ENCODE measurements around the gene MAP3K20.
"Not testable (repeated sequence)": the region's sequence is repeated elsewhere in the genome, so short reads cannot be mapped to it uniquely, and the experiment has no call there.

MAP3K20 gene

DNA sequence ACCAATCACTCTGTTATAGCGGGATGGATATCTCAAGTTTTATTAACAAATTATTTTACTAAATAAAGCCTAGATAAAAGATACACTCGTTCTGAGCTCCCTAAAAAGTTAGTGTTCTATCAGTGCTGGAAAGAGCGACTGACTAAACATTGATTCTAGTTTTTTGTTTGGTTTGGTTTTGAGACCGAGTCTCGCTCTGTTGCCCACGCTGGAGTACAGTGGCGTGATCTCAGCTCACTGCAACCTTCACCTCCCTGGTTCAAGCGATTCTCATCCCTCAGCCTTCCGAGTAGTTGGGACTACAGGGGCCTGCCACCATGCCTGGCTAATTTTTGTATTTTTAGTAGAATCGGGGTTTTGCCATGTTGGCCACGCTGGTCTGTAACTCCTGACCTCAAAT, 205.2 kb downstream of the MAP3K20 start:
- Mint-ChIP-seq H3K4me3 (no peak overlapping the region), H3K27me3 (peaks cover 2% of the 10 kb centered on the region), H3K9me3 (peaks cover 4% of the 10 kb centered on the region), H3K4me1 (ENCODE audit: low read depth) (peaks cover 13% of the 10 kb centered on the region), H3K27ac (no peak overlapping the region), H3K36me3 (ENCODE audit: low read depth) (no peaks in the 10 kb centered on the region)
- intact Hi-C loops (cut with micrococcal nuclease): no loop called here

DNA sequence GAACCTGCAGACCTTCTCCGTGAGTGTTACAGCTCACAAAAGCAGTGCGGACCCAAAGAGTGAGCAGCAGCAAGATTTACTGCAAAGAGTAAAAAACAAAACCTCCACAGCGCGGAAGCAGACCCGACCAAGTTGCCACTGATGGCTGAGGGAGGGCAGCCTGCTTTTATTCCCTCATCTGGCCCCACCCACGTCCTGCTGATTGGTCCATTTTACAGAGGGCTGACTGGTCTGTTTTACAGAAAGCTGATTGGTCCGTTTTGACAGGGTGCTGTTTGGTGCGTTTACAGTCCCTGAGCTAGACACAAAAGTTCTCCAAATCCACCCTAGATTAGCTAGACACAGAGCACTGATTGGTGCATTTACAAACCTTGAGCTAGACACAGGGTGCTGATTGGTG, 206.3 kb downstream of the MAP3K20 start:
- H3K4me3 Mint-ChIP-seq; H3K27ac Mint-ChIP-seq; intact Hi-C loops (cut with micrococcal nuclease); H3K9me3 Mint-ChIP-seq; H3K27me3 Mint-ChIP-seq; H3K36me3 Mint-ChIP-seq (ENCODE audit: low read depth): not testable (repeated sequence)
- H3K4me1 Mint-ChIP-seq (ENCODE audit: low read depth): peaks cover 13% of the 10 kb centered on the region

DNA sequence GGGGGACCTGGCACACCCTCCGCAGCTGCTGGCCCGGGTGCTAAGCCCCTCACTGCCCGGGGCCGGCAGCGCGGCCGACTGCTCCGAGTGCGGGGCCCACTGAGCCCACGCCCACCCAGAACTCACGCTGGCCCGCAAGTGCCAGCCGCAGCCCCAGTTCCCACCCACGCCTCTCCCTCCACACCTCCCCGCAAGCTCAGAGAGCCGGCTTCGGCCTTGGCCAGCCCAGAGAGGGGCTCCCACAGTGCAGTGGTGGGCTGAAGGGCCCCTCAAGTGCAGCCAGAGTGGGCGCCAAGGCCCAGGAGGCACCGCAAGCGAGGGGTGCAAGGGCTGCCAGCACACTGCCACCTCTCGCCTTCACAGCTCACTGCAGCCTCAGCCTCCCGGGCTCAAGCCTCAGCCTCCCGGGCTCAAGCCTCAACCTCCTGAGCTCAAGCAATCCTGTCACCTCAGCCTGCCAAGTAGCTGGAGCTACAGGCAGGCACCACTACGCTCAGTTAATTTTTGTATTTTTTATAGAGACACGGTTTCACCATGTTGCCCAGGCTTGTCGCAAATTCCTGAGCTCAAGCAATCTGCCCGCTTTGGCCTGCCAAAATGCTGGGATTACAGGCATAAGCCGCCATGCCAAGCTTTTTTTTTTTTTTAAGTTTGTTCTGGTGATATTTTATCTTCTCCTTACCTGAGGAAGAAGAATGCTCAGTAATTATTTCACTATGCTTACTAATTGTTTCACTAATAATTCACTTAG, 207.3 kb downstream of the MAP3K20 start:
- no peaks in the 10 kb centered on the region for H3K9me3 Mint-ChIP-seq
- intact Hi-C loops (cut with micrococcal nuclease): no loop called here
- no peak overlapping the region for H3K4me3 Mint-ChIP-seq
- H3K4me1 Mint-ChIP-seq (ENCODE audit: low read depth): peaks cover 13% of the 10 kb centered on the region
- H3K27ac Mint-ChIP-seq: no peak overlapping the region
- H3K27me3 Mint-ChIP-seq: peaks cover 2% of the 10 kb centered on the region
- no peaks in the 10 kb centered on the region for H3K36me3 Mint-ChIP-seq (ENCODE audit: low read depth)

DNA sequence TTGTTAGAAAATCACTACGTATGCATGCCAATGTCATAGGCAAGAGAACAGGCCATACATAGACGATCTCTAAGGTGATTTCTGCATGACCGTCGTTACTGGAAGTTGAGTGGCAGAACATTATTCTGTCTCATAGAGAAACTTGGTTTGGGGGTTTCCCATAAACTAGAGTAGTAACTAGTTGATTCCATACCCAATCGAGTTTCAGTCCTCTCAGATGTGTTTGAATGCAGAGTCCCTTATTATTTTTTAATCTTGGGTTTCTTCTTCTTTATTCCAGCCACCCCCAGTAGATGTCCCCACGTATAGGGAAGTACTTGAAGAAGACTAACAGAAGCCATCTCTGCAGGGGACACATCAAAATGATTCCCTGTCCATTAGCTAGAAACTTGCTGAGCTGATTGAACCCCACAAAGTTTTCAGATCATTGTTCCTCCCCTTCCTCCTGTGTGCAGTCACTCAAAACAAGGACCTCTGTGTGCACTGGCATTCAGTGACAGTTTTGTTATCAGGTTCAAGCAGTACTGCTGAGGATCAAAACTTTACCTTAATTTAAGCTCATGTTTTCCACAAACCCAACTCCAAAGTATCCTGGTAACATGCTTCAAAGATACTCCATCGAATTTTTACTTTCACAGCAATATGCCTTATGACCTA, 210.6 kb downstream of the MAP3K20 start:
- no peaks in the 10 kb centered on the region for H3K9me3 Mint-ChIP-seq
- H3K4me1 Mint-ChIP-seq (ENCODE audit: low read depth): no peaks in the 10 kb centered on the region
- H3K27me3 Mint-ChIP-seq: peaks cover 2% of the 10 kb centered on the region
- H3K36me3 Mint-ChIP-seq (ENCODE audit: low read depth): no peaks in the 10 kb centered on the region
- no peak overlapping the region for H3K4me3 Mint-ChIP-seq
- H3K27ac Mint-ChIP-seq: no peak overlapping the region
- intact Hi-C loops (cut with micrococcal nuclease): no loop called here

DNA sequence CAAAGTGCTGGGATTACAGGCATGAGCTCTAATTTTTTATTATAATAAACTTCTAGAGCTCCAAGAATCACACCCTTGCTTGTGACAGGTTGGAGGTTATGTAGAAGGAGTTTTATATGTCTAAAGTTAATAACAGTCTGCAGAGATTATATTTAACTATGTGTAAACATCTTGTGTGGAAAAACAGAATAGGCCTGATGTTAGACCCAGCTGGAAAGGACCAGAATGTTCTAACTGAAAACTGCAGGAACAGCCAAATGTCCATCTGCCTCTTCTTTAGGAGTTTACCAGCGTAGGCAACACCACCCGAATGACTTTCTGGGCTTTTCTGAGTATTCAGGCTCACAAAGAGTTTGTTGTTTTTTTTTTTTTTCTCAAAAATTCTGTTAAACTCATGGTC, 211.9 kb downstream of the MAP3K20 start:
- Mint-ChIP-seq H3K4me1 (ENCODE audit: low read depth) (no peaks in the 10 kb centered on the region), H3K27ac (no peak overlapping the region), H3K4me3 (no peak overlapping the region), H3K27me3 (no peaks in the 10 kb centered on the region), H3K36me3 (ENCODE audit: low read depth) (no peaks in the 10 kb centered on the region), H3K9me3 (no peaks in the 10 kb centered on the region)
- intact Hi-C loops (cut with micrococcal nuclease): no loop called here

DNA sequence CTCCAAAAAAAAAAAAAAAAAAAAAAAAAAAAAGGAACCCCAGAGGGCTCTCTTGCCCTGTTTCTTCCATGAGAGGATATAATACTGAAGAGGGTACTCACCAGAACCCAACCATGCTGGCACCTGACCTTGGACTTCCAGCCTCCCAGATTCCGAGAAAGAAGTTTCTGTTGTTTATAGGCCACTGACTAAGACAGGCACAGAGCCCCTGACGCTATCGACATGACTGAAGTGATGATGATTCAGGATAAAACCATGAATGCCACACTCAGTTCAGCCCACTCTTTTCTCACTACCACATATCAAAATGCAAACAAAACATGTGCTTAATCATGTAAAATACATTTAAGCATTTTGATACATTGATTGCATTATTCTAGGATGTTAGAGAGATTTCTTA, 212.9 kb downstream of the MAP3K20 start:
- Mint-ChIP-seq H3K4me1 (ENCODE audit: low read depth) (no peaks in the 10 kb centered on the region), H3K36me3 (ENCODE audit: low read depth) (no peaks in the 10 kb centered on the region), H3K27ac (no peak overlapping the region), H3K4me3 (no peak overlapping the region), H3K9me3 (no peaks in the 10 kb centered on the region), H3K27me3 (no peaks in the 10 kb centered on the region)
- intact Hi-C loops (cut with micrococcal nuclease): no loop called here

DNA sequence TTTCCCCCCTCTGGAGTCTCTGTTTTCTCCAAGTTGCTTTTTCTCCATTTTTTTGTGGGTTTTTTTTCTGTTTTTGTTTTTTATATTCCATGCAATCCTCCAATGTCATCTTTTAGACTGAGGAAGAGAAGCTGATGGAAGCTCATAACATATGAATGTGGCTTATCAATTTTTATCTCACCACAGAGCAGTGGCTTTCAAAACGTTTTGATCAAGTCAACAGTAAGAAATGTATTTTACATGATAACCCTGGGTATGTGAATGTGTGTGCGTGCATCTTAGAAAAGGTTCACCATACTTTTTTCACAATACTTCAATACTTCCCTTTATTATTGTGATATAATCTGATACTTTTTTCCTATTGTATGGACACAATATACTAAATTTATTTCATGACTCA, 214.4 kb downstream of the MAP3K20 start:
- intact Hi-C loops (cut with micrococcal nuclease): no loop called here
- H3K27ac Mint-ChIP-seq: no peak overlapping the region
- H3K9me3 Mint-ChIP-seq: no peaks in the 10 kb centered on the region
- H3K36me3 Mint-ChIP-seq (ENCODE audit: low read depth): no peaks in the 10 kb centered on the region
- no peaks in the 10 kb centered on the region for H3K4me1 Mint-ChIP-seq (ENCODE audit: low read depth)
- H3K27me3 Mint-ChIP-seq: peaks cover 2% of the 10 kb centered on the region
- H3K4me3 Mint-ChIP-seq: no peak overlapping the region

DNA sequence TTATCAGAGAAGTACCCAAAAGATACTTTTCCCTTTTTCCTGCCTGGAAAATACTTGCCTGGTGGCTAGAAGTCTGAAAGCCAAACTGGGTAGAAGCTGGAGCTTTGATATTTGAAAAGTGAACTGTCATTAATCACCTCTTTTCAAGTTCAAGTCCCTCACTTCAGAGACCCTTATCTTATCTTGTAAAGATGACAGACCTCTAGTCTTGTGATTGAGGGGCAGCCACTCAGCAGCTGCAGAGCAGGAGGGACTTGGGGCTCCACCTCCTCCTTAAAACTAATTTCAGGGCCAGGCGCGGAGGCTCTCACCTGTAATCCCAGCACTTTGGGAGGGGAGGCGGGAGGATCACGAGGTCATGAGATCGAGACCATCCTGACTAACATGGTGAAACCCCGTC, 214.9 kb downstream of the MAP3K20 start:
- H3K27ac Mint-ChIP-seq: no peak overlapping the region
- no peaks in the 10 kb centered on the region for H3K4me1 Mint-ChIP-seq (ENCODE audit: low read depth)
- no peaks in the 10 kb centered on the region for H3K36me3 Mint-ChIP-seq (ENCODE audit: low read depth)
- H3K27me3 Mint-ChIP-seq: peaks cover 2% of the 10 kb centered on the region
- intact Hi-C loops (cut with micrococcal nuclease): no loop called here
- H3K4me3 Mint-ChIP-seq: no peak overlapping the region
- no peaks in the 10 kb centered on the region for H3K9me3 Mint-ChIP-seq

DNA sequence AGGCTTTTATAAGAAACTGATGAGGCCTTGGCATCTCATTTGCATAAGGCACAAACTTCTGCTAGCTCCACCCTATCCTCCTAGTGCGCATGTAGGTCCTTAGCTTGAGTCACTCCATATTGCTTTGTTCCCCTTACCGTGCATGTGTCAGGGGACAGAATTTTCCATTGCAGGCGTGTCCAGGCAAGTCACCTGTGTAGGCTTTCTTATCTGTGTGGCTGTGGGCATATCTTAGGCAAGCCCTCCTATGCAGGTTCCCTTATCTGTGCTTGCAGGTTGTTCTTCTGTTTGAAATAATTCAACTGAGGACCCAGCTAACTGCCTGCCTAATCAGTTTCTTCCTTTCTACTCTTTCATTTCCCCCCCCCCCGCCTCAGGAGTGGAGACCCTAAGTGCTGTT, 215.8 kb downstream of the MAP3K20 start:
- Mint-ChIP-seq H3K9me3 (no peaks in the 10 kb centered on the region), H3K4me1 (ENCODE audit: low read depth) (no peaks in the 10 kb centered on the region), H3K27ac (no peak overlapping the region), H3K36me3 (ENCODE audit: low read depth) (no peaks in the 10 kb centered on the region), H3K4me3 (no peak overlapping the region), H3K27me3 (peaks cover 2% of the 10 kb centered on the region)
- intact Hi-C loops (cut with micrococcal nuclease): no loop called here

DNA sequence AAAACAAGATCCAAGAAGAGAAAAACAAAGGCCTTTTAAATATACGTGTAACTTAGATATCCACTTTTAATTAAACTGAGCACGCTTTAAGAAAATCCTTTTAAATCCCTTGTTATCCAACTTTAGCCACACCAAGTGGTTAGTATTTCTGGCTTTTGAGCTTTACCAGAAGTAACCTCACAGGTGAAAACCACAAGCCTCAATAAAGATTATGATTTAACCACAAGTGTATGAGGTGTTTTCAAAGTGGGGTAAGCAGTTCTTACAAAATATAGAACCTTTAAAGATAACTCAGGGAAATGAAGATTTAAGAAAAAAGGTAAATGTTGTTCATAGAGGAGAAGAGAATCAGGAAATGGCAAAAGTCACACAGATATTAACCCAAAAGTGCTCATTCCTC, 220.6 kb downstream of the MAP3K20 start:
- H3K4me3 Mint-ChIP-seq: no peak overlapping the region
- peaks cover 42% of the 10 kb centered on the region for H3K9me3 Mint-ChIP-seq
- no peaks in the 10 kb centered on the region for H3K36me3 Mint-ChIP-seq (ENCODE audit: low read depth)
- no peaks in the 10 kb centered on the region for H3K4me1 Mint-ChIP-seq (ENCODE audit: low read depth)
- intact Hi-C loops (cut with micrococcal nuclease): no loop called here
- H3K27me3 Mint-ChIP-seq: peaks cover 2% of the 10 kb centered on the region
- H3K27ac Mint-ChIP-seq: no peak overlapping the region

DNA sequence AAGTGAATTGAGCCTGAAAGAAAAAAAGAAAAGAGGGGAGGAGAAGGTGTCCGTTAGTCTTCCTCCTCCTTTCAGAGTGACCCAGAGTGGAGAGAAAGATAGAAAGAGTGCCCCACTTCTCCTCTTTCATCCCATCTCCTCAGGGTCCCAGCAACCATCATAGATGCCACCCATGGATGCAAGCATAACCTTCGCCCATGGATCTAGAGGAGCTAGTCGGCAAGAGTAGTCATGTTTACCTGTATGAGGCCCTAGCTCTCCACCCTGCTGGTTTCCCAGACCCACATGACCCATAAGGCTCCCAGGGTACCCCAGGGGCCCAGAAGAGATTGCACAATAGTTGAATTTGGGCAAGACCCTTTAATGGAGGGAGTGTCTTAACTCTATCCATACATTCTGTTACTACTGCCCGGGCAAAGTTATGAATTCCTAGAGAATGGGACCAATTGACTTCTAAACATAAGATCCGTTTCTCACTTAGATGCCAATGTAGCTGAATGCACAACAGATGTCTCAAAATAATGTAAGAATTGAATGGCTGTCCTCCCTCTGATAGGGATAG, 223.0 kb downstream of the MAP3K20 start:
- Mint-ChIP-seq H3K27me3 (peaks cover 2% of the 10 kb centered on the region), H3K4me1 (ENCODE audit: low read depth) (no peaks in the 10 kb centered on the region), H3K36me3 (ENCODE audit: low read depth) (no peaks in the 10 kb centered on the region), H3K9me3 (peaks cover 48% of the 10 kb centered on the region), H3K27ac (no peak overlapping the region), H3K4me3 (no peak overlapping the region)
- intact Hi-C loops (cut with micrococcal nuclease): no loop called here

DNA sequence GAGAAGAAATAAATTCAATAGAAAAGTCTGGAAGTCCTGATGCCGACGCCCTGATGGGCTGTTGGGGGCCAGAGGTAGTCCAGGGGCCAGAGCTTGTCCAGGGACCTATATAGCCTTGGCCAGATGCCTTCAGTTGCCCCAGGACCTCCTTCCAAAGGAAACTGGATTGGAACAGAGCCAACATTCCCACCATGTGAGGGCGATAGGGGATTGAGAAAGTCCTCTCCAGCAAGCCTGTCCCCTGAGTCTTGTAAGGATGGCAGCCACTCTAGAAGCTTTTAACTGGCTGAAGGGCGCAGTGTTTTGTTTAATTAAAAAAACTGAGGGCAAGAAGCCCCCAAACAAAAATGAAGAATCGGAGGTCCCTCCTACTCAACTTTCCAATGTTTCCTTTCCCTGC, 224.1 kb downstream of the MAP3K20 start:
- H3K4me1 Mint-ChIP-seq (ENCODE audit: low read depth): no peaks in the 10 kb centered on the region

DNA sequence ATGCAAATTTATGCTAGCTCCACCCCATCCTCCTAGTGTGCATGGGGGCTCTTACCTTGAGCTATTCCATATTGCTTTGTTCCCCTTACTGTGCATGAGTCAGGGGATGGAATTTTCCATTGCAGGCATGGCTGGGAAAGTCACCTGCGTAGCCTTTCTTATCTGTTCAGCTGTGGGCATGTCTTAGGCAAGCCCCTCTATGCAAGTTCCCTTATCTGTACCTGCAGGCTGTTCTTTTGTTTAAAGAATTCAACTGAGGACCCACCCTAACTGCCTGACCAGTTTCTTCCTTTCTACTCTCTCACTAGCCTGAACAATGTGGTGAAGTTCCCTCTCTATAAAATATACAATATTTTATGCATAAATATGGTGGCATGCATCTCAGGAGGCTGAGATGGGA, 224.8 kb downstream of the MAP3K20 start:
- Mint-ChIP-seq H3K4me1 (ENCODE audit: low read depth) (no peaks in the 10 kb centered on the region), H3K27ac (no peak overlapping the region), H3K4me3 (no peak overlapping the region), H3K36me3 (ENCODE audit: low read depth) (no peaks in the 10 kb centered on the region), H3K27me3 (no peaks in the 10 kb centered on the region), H3K9me3 (peaks cover 48% of the 10 kb centered on the region)
- intact Hi-C loops (cut with micrococcal nuclease): no loop called here

More for the DNA sequence above, 224.1 kb downstream of the MAP3K20 start:
- no peaks in the 10 kb centered on the region for H3K36me3 Mint-ChIP-seq (ENCODE audit: low read depth)
- no peak overlapping the region for H3K27ac Mint-ChIP-seq
- no peak overlapping the region for H3K4me3 Mint-ChIP-seq
- H3K27me3 Mint-ChIP-seq: no peaks in the 10 kb centered on the region
- intact Hi-C loops (cut with micrococcal nuclease): no loop called here
- H3K9me3 Mint-ChIP-seq: peaks cover 48% of the 10 kb centered on the region

DNA sequence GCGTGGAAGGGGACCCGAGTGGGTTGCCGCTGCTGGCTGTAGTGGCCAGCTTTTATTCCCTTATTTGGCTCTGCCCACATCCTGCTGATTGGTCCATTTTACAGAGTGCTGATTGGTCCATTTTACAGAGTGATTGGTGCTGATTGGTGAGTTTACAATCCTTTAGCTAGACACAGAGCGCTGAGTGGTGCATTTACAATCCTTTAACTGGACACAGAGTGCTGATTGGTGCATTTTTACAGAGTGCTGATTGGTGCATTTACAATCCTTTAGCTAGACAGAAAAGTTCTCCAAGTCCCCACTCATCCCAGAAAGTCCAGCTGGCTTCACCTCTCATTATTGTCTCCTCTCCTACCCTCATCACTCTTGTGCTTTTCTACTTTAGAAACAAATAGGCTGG, 225.9 kb downstream of the MAP3K20 start:
- H3K36me3 Mint-ChIP-seq (ENCODE audit: low read depth); H3K4me1 Mint-ChIP-seq (ENCODE audit: low read depth); H3K27me3 Mint-ChIP-seq; H3K27ac Mint-ChIP-seq; intact Hi-C loops (cut with micrococcal nuclease); H3K4me3 Mint-ChIP-seq: not testable (repeated sequence)
- H3K9me3 Mint-ChIP-seq: peaks cover 48% of the 10 kb centered on the region
